Lung microvascular endothelial cell (primary cell): ENCODE data around the gene TFEB. TPM values are rescaled to one million over a fixed set of nuclear protein-coding genes. Genes with fewer than 3 reads are reported as not detected.

ENCODE experiments used
- DNase-seq, 2 donors: peaks; one replicate each; pipeline versions ENCODE4 v3.0.0 to v3.0.0-alpha.2; 2010; ENCODE audit warnings: low read depth in 2 of 2
- total RNA-seq: library from RNA; depleted of rRNA; stranded (reverse); fragments of >200 nt; gene quantifications from 2 replicates; pipeline ENCODE4 v1.2.1, GENCODE V29; 2014

TFEB gene
- total RNA-seq, 1 donor from 2014 or later: 6.0 TPM

GRCh38 chr6:41638935-41639808 lies 96.2 kb downstream of the TFEB start:
- peak; percentile 24 to 40 for DNase-seq

- DNase-seq: peak in 1 of 2 donors; percentile 16
Observed at GRCh38 chr6:41638002-41638934, 97.1 kb downstream of the TFEB start, which contains the start of gene MDFI. MDFI (plus strand) TSS chr6:41638468; CDS start chr6:41638750, 282 bp downstream.

GRCh38 chr6:41637194-41638001 lies 98.0 kb downstream of the TFEB start:
- peak; percentile 7 to 46 for DNase-seq

- DNase-seq: peak; percentile 53 to 73
Observed at GRCh38 chr6:41636833-41637193, 98.6 kb downstream of the TFEB start.

GRCh38 chr6:41635365-41635764 lies 100.0 kb downstream of the TFEB start:
- DNase-seq: no peak

GRCh38 chr6:41634657-41635056 lies 100.8 kb downstream of the TFEB start:
- peak in 1 of 2 donors; percentile 33 for DNase-seq

Other genes starting within 250 kb of the TFEB start
- gene FOXP4, start 189.2 kb downstream of the TFEB start, total RNA-seq: 3.3 and 4.6 TPM in 2 replicates
- 44.0 and 49.5 TPM in 2 replicates for gene MDFI, start 97.1 kb downstream of the TFEB start, total RNA-seq
- gene PGC, start 11.8 kb upstream of the TFEB start, total RNA-seq: not detected in 2 replicates
- gene FRS3, start 44.3 kb upstream of the TFEB start, total RNA-seq: 0.60 and 0.65 TPM in 2 replicates
- 5.2 and 6.7 TPM in 2 replicates for gene PRICKLE4, start 45.2 kb upstream of the TFEB start, total RNA-seq
- gene TOMM6, start 52.1 kb upstream of the TFEB start, total RNA-seq: 42.5 and 61.2 TPM in 2 replicates
- gene USP49, start 159.8 kb upstream of the TFEB start, total RNA-seq: 1.3 and 1.4 TPM in 2 replicates
- gene MED20, start 185.5 kb upstream of the TFEB start, total RNA-seq: 19.4 and 22.6 TPM in 2 replicates
- gene BYSL, start 185.9 kb upstream of the TFEB start, total RNA-seq: 12.6 and 15.1 TPM in 2 replicates
- gene CCND3, start 206.2 kb upstream of the TFEB start, total RNA-seq: 37.9 and 39.7 TPM in 2 replicates